ENCODE data around the gene ZBTB20.

ZBTB20 gene

DNA sequence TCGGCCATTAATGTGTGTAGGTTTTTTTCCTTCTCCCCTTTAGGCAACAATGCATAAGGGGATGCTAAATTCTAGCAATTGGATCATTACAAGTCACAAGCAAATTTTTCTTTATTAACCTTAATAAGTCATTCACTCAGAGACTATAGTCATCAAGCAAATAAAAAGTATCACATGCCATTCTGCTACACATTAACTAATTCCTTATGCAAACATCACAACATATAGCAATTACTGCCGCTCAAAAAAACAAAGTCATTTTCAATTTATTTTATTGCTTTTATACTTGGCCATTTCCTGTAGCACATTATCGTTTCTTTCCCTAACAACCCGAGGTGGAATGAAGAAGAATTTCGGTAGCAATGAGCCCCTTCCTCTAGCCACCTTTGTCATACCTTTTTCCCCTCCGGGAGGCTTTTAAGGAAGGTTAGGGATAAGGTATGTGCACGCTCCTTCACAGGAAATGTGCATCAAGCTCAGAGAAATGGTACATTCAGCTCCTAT is 432.1 kb downstream of the ZBTB20 start:
- ChIA-PET POLR2A (no interaction called here), CTCF (no interaction called here)
- TF ChIP-seq, protein P1, sequence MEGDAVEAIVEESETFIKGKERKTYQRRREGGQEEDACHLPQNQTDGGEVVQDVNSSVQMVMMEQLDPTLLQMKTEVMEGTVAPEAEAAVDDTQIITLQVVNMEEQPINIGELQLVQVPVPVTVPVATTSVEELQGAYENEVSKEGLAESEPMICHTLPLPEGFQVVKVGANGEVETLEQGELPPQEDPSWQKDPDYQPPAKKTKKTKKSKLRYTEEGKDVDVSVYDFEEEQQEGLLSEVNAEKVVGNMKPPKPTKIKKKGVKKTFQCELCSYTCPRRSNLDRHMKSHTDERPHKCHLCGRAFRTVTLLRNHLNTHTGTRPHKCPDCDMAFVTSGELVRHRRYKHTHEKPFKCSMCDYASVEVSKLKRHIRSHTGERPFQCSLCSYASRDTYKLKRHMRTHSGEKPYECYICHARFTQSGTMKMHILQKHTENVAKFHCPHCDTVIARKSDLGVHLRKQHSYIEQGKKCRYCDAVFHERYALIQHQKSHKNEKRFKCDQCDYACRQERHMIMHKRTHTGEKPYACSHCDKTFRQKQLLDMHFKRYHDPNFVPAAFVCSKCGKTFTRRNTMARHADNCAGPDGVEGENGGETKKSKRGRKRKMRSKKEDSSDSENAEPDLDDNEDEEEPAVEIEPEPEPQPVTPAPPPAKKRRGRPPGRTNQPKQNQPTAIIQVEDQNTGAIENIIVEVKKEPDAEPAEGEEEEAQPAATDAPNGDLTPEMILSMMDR (IDR thresholded peaks at IDR 0.05; ENCODE audit: insufficient read depth, low read length, missing control alignments) = no peak
- no peak for DNase-seq (ENCODE audit: low read depth, low spot score)
- no peak overlapping the region for H3K4me3 ChIP-seq (ENCODE audit: low read depth, low read length)

DNA sequence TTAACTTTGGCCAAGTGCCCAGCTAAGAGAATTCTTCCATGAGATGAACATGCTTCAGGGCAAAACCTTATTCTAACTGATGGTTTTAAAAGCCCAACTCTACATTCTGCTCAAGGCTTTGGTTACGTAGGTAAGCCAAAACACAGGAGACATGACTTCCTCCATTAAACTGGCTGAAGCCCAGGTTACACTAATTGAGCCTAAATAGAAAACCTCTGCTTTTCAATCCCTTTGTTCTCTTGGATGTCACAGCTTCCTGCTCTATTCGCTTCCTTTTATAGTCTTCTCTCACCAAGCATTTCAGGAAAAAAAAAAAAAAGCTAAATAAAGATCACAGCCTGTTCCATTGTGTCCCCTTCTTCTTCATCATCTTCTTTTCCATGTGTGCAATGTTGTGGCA is 432.9 kb downstream of the ZBTB20 start:
- H3K4me3 ChIP-seq (ENCODE audit: low read depth, low read length) = no peak overlapping the region
- DNase-seq (ENCODE audit: low read depth, low spot score) = no peak
- CTCF ChIA-PET = no interaction called here
- POLR2A ChIA-PET = no interaction called here
- TF ChIP-seq, protein P1 (IDR thresholded peaks at IDR 0.05; ENCODE audit: insufficient read depth, low read length, missing control alignments) = no peak

DNA sequence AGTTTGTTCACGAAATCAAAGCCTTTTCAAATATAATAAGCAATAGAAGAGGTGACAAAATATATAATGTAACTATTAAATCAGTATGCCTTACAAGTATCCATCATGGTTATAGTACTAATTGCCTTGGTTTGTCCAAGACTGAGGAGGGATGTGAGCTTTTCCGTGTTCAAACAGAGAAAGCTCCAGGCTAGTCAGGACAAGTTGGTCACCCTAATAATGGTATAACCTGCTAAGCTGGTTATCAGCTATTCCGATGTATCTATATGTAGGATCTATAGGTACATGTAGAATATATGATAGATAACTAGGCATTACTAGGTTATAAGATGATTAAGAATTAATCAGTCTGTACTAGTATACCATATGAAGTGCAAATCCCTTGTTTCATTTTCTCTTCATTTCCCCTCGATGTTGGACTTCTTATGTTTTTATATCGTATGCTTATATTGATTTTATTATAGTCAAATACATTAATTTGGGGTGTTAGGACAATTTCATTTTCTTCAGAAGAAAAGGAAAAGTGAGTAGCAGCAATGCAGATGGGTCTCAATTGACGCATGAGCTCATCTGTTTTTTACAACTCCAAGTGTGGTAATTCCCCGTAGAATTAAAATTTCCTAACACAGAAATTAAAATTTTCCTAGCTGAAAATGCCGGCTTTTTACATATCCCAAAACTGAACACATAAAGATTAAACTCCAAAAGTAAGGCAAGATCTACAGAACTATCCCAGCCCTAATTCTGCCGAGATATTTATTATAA is 434.2 kb downstream of the ZBTB20 start:
- DNase-seq (ENCODE audit: low read depth, low spot score) = no peak
- CTCF ChIA-PET = no interaction called here
- POLR2A ChIA-PET = no interaction called here
- TF ChIP-seq, protein P1 (IDR thresholded peaks at IDR 0.05; ENCODE audit: insufficient read depth, low read length, missing control alignments) = no peak
- no peak overlapping the region for H3K4me3 ChIP-seq (ENCODE audit: low read depth, low read length)

DNA sequence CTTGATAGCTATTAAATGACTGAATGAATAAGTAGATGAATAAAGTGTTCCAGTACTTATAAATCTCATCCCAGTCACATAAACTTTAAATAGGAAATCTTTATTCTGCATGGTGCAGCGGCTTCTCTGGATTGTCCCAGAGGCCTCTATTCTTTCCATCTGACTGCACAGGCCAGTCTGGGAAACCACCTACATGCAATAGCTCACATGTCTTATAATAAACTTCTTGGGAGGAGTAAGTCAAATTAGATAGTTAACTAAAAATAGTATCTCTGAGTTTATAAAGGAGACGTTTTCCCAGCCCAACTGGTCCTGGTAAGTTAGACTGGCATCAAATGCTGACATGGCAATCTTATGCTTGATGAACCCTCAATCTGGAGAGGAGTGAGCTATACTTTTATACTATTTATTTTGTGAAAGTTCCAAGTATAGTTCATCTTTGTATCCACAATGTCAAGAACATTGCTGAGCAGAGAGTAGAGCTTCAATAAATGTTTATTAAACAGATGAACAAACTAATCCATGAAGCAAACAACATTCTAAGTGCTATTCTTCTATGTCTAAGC is 435.7 kb downstream of the ZBTB20 start:
- no peak overlapping the region for H3K4me3 ChIP-seq (ENCODE audit: low read depth, low read length)
- TF ChIP-seq, protein P1 (IDR thresholded peaks at IDR 0.05; ENCODE audit: insufficient read depth, low read length, missing control alignments) = no peak
- ChIA-PET CTCF (interaction anchor here (1.3 kb wide), 1 partner anchor 12 kb away, joined by 4 read pairs; no protein-coding TSS in a partner anchor), POLR2A (no interaction called here)
- DNase-seq (ENCODE audit: low read depth, low spot score) = no peak

DNA sequence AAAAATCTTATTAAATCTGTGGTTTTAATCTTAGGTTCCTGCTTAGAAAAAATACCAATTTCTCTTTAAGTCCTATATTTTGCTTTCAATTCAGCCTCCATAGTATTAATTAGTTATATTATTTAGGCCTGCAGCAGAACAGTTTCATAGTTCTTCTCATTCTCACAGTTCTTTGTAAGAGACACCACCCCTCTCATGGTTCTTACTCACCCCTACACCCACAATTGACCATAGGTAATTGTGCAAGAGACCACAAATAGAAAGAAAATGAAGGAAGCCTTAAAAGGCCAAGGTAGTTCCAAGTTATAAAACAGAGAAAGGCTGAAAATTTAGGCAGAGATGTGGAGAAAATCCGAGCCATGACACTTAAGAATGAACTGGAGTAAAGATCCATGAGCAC is 438.0 kb downstream of the ZBTB20 start:
- TF ChIP-seq, protein P1 (IDR thresholded peaks at IDR 0.05; ENCODE audit: insufficient read depth, low read length, missing control alignments) = no peak
- DNase-seq (ENCODE audit: low read depth, low spot score) = no peak
- H3K4me3 ChIP-seq (ENCODE audit: low read depth, low read length) = no peak overlapping the region
- CTCF ChIA-PET = no interaction called here
- POLR2A ChIA-PET = no interaction called here

DNA sequence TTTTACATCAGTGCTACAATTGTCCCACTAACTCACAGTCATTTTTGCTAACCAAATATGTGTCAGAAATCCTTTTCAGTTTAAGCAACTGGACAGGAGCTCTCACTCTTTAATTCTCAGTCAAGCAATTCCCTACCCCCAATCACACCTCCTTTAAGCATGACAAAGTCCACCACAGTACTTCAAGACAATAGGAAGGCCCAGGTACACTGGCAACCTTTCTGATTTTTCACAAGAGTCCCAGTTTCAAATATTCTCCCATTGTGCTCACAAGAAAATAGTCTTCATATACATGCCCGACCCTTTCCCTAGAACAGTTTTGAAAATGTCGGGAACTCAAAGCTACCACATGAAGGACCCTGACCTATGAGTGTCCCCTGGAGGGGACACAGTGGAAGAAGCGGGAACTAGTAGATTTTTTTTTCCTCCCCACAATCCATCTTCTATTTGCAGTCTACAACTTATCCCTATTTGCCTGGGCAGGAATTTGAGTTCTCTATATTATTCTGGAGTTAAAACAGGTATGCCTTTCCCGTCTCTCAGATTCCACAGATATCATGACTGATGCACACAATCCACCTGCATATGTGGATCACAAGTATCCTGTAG is 439.7 kb downstream of the ZBTB20 start:
- DNase-seq (ENCODE audit: low read depth, low spot score) = no peak

More for the DNA sequence above, 439.7 kb downstream of the ZBTB20 start:
- no peak overlapping the region for H3K4me3 ChIP-seq (ENCODE audit: low read depth, low read length)
- POLR2A ChIA-PET = no interaction called here
- CTCF ChIA-PET = no interaction called here
- TF ChIP-seq, protein P1 (IDR thresholded peaks at IDR 0.05; ENCODE audit: insufficient read depth, low read length, missing control alignments) = no peak

Data from AG04449 (cell line).